Activated CD4-positive, alpha-beta T cell treated with anti-CD3 and anti-CD28 coated beads, Interleukin-2, amount 10 ng/mL, durations not matched to agents 24 days and 14 days (primary cell): Measurements from ENCODE around the gene PDILT. TPM values are rescaled to one million over a fixed set of nuclear protein-coding genes. Genes with fewer than 3 reads are reported as not detected.

ENCODE experiments used
- DNase-seq: peaks from one replicate; pipeline ENCODE4 v3.0.0; 2022
- H3K27ac Mint-ChIP-seq: one replicate; pipeline ENCODE4 v1.8.0; 2022; ENCODE audit warnings: mild to moderate bottlenecking, mixed read lengths
- H3K27me3 Mint-ChIP-seq: one replicate; pipeline ENCODE4 v1.8.0; 2022; ENCODE audit warnings: mixed read lengths
- H3K36me3 Mint-ChIP-seq: one replicate; pipeline ENCODE4 v1.8.0; 2022; ENCODE audit warnings: low read depth, mild to moderate bottlenecking, mixed read lengths
- H3K4me1 Mint-ChIP-seq: one replicate; pipeline ENCODE4 v1.8.0; 2021; ENCODE audit warnings: mixed read lengths
- H3K4me3 Mint-ChIP-seq: one replicate; pipeline ENCODE4 v1.8.0; 2022; ENCODE audit warnings: mild to moderate bottlenecking, moderate library complexity, mixed read lengths
- H3K9me3 Mint-ChIP-seq: one replicate; pipeline ENCODE4 v1.8.0; 2021; ENCODE audit warnings: mixed read lengths
- intact Hi-C: fragments of 100-400 bp; cut with micrococcal nuclease; formaldehyde crosslinking; loops from one replicate; pipeline ENCODE4 v1.15.1; 2023
- total RNA-seq: library from RNA; stranded (reverse); gene quantifications from 2 replicates; pipeline ENCODE4 v1.2.3, GENCODE V29; 2022

PDILT gene
- total RNA-seq, 1 donor from 2014 or later: not detected

DNA sequence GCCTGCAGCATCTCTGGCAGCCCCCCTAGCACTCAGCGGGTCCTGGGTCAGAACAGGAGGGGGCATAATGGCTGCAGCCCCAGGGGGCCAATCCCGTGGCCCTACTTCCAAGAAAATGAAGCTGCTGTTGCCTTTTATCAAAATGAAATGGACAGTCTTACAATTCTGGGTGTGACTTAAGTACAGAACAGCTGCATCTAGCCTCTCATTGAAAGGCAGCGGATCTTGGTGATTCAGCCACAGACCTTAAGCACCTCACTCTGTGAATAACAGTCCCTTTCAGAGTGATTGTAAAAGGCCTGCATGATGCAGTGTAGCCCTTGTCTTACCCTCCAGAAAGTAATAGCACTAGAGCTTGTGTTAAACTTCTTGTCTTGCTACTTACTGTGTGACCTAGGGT lies 40.5 kb downstream of the PDILT start:
- no peak overlapping the region for H3K27ac Mint-ChIP-seq
- H3K4me3 Mint-ChIP-seq: no peak overlapping the region
- H3K27me3 Mint-ChIP-seq: peaks cover 2% of the 10 kb centered on the region
- H3K4me1 Mint-ChIP-seq: no peaks in the 10 kb centered on the region
- H3K9me3 Mint-ChIP-seq: no peaks in the 10 kb centered on the region
- intact Hi-C loops: no loop called here
- DNase-seq: no peak
- H3K36me3 Mint-ChIP-seq: no peaks in the 10 kb centered on the region

GRCh38 chr16:20363191-20363590 lies 41.3 kb downstream of the PDILT start:
- no peaks in the 10 kb centered on the region for H3K9me3 Mint-ChIP-seq
- no peak overlapping the region for H3K27ac Mint-ChIP-seq
- no peaks in the 10 kb centered on the region for H3K4me1 Mint-ChIP-seq
- peaks cover 2% of the 10 kb centered on the region for H3K27me3 Mint-ChIP-seq
- no peak for DNase-seq
- no peaks in the 10 kb centered on the region for H3K36me3 Mint-ChIP-seq
- no peak overlapping the region for H3K4me3 Mint-ChIP-seq
- intact Hi-C loops: no loop called here

DNA sequence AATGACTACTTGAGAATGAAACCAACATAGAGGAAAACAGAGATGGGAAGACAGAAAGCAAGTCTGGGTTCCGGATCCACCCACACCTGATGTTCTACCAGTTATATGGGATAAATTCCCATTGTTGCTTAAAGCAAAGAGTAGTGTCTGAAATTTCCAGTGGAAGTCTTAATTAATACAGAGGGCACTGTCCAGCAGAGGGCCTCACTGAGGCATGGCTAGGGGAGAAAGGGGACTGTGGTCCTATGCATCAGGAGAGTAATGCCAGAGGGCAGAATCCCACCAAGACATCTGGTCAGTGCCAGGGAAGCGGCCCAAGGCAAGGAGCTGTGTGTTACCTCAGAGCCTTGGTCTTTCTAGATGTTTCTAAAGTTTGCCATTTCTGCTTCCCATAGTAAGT lies 44.5 kb downstream of the PDILT start:
- Mint-ChIP-seq H3K9me3 (no peaks in the 10 kb centered on the region), H3K4me1 (no peaks in the 10 kb centered on the region), H3K36me3 (no peaks in the 10 kb centered on the region), H3K27ac (no peak overlapping the region), H3K27me3 (no peaks in the 10 kb centered on the region), H3K4me3 (no peak overlapping the region)
- no peak for DNase-seq
- intact Hi-C loops: no loop called here

DNA sequence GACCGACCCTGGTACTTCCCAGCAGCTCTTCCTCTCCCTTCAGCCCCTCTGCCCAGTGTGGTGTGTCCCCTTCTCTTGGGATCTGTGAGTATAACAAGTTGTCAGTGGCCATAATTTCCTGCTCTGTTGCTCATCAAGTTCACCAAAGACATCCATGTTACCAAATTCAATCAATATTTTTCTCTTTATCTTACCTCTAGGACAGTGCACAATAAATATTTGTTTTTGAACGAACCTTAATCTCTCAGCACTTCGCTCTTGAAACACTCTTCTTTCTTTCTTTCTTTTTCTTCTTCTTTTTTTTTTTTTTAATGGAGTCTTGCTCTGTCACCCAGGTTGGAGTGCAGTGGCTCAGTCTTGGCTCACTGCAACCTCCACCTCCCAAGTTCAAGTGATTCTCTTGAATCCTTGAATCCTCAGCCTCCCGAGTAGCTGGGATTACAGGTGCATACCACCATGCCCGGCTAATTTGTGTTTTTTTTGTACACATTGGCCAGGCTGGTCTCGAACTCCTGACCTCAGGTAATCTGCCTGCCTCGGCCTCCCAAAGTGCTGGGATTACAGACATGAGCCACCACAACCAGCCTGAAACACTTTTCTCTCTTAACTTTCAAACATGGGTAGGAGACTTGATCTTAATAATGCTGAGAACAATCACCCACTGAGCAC lies 49.3 kb downstream of the PDILT start:
- Mint-ChIP-seq H3K4me1 (no peaks in the 10 kb centered on the region), H3K27ac (no peak overlapping the region), H3K36me3 (no peaks in the 10 kb centered on the region), H3K9me3 (no peaks in the 10 kb centered on the region), H3K4me3 (no peak overlapping the region), H3K27me3 (no peaks in the 10 kb centered on the region)
- intact Hi-C loops: no loop called here
- DNase-seq: no peak

GRCh38 chr16:20353379-20353778 lies 51.2 kb downstream of the PDILT start:
- H3K27ac Mint-ChIP-seq: no peak overlapping the region

GRCh38 chr16:20352615-20353014 lies 51.9 kb downstream of the PDILT start, which contains the start of gene UMOD:
Gene UMOD (minus strand): TSS chr16:20352715. CDS start chr16:20350737, 1,978 bp downstream.
- Mint-ChIP-seq H3K4me3 (no peak within 1 kb of the TSS), H3K36me3 (no peaks in the 10 kb centered on the region), H3K27me3 (no peaks in the 10 kb centered on the region), H3K9me3 (no peaks in the 10 kb centered on the region), H3K27ac (no peak within 1 kb of the TSS), H3K4me1 (no peaks in the 10 kb centered on the region)
- intact Hi-C loops: no loop called here
- DNase-seq: no peak

More at GRCh38 chr16:20353379-20353778, 51.2 kb downstream of the PDILT start:
- Mint-ChIP-seq H3K9me3 (no peaks in the 10 kb centered on the region), H3K4me3 (no peak overlapping the region), H3K36me3 (no peaks in the 10 kb centered on the region), H3K4me1 (no peaks in the 10 kb centered on the region), H3K27me3 (no peaks in the 10 kb centered on the region)
- intact Hi-C loops: no loop called here
- no peak for DNase-seq

DNA sequence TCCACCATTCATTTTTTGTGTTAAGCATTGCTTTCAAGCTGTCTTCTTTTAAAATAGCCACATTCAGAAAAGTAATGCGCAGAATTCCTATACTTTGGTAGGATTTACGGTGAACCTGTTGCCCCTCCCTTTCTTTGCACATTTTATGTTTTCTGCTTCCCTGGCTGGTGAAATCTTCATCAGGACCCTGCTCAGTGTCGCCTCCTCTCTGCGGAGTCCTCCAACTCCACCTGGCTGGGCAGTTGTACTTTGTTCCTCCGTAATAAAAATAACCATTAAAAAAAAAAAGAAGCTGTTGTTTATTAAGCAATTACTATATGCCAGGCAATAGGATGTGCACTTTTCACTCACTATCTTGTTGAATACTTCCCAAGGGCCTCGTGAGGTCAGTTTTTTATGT lies 54.9 kb downstream of the PDILT start:
- no peaks in the 10 kb centered on the region for H3K36me3 Mint-ChIP-seq
- no peaks in the 10 kb centered on the region for H3K4me1 Mint-ChIP-seq
- no peaks in the 10 kb centered on the region for H3K27me3 Mint-ChIP-seq
- intact Hi-C loops: no loop called here
- no peak for DNase-seq
- no peaks in the 10 kb centered on the region for H3K9me3 Mint-ChIP-seq
- H3K27ac Mint-ChIP-seq: no peak overlapping the region
- H3K4me3 Mint-ChIP-seq: no peak overlapping the region

- Mint-ChIP-seq H3K9me3 (no peaks in the 10 kb centered on the region), H3K4me1 (no peaks in the 10 kb centered on the region), H3K4me3 (no peak overlapping the region), H3K27me3 (no peaks in the 10 kb centered on the region), H3K27ac (no peak overlapping the region), H3K36me3 (no peaks in the 10 kb centered on the region)
- intact Hi-C loops: no loop called here
- no peak for DNase-seq
Observed at GRCh38 chr16:20348365-20349185, 56.0 kb downstream of the PDILT start.

DNA sequence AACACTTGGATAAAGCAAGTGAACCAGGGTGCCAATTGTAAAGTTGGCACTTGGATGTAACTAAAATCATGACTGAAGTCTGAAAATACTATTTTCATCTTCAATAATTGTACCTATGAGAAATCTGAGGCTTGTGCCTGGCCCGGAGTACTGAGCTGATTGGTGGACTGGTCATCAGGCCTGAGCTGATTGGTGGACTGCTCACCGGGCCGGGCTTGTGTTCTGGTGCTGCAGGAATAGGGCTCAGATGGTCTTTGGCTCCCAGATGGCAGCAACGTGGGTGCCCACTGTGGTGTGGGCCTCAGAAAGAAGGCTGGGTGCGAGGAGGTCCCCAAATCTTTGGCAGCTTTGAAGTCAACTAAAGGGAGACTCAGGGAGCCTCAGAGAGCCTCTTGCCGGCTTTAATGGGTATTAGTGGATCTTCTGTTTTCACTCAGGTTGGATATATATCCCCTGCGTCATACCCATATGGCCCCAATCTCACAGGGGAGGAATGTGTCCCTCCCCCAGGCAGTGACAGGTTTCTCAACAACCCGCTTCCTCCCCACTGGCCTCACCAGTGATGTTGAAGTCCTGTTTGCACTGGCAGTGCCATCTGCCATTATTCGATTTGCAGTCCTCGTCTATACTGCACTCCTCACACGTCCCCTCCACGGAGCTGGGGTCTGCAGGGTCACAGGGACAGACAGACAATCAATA lies 56.7 kb downstream of the PDILT start:
- Mint-ChIP-seq H3K27ac (no peak overlapping the region), H3K4me1 (no peaks in the 10 kb centered on the region), H3K27me3 (no peaks in the 10 kb centered on the region), H3K9me3 (no peaks in the 10 kb centered on the region), H3K4me3 (no peak overlapping the region), H3K36me3 (no peaks in the 10 kb centered on the region)
- intact Hi-C loops: no loop called here
- no peak for DNase-seq

- DNase-seq: no peak
- H3K36me3 Mint-ChIP-seq: no peaks in the 10 kb centered on the region
- no peak overlapping the region for H3K4me3 Mint-ChIP-seq
- intact Hi-C loops: no loop called here
- no peak overlapping the region for H3K27ac Mint-ChIP-seq
- no peaks in the 10 kb centered on the region for H3K4me1 Mint-ChIP-seq
- H3K9me3 Mint-ChIP-seq: no peaks in the 10 kb centered on the region
- H3K27me3 Mint-ChIP-seq: no peaks in the 10 kb centered on the region
Observed at GRCh38 chr16:20344611-20345010, 59.9 kb downstream of the PDILT start.

DNA sequence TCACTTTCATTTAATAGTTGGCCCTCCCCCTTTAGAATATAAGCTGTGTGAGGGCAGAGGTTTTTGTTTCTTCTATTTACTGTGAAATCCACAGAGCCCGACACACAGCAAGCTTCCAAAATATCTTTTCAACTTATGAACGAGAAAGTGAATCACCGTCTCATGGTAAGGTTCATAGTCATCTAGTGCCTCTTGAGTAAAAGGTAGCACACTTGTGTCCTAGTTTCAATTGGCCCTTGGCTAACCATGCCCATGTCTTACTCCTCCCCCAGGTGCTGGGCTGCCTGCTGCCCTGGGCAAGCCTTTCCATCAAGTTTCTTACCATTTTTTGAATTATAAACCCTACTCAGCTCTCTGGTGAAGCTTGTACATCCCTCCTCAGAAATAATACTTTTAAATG lies 64.8 kb downstream of the PDILT start:
- Mint-ChIP-seq H3K36me3 (no peaks in the 10 kb centered on the region), H3K9me3 (no peaks in the 10 kb centered on the region), H3K4me1 (no peaks in the 10 kb centered on the region), H3K27me3 (no peaks in the 10 kb centered on the region), H3K27ac (no peak overlapping the region), H3K4me3 (no peak overlapping the region)
- intact Hi-C loops: no loop called here
- no peak for DNase-seq

GRCh38 chr16:20336955-20337354 lies 67.6 kb downstream of the PDILT start:
- no peak overlapping the region for H3K4me3 Mint-ChIP-seq
- no peaks in the 10 kb centered on the region for H3K27me3 Mint-ChIP-seq
- H3K9me3 Mint-ChIP-seq: no peaks in the 10 kb centered on the region
- no peaks in the 10 kb centered on the region for H3K36me3 Mint-ChIP-seq
- H3K4me1 Mint-ChIP-seq: no peaks in the 10 kb centered on the region
- no peak overlapping the region for H3K27ac Mint-ChIP-seq
- intact Hi-C loops: no loop called here
- no peak for DNase-seq

- no peak overlapping the region for H3K4me3 Mint-ChIP-seq
- no peaks in the 10 kb centered on the region for H3K9me3 Mint-ChIP-seq
- H3K4me1 Mint-ChIP-seq: no peaks in the 10 kb centered on the region
- intact Hi-C loops: no loop called here
- no peaks in the 10 kb centered on the region for H3K36me3 Mint-ChIP-seq
- no peak for DNase-seq
- H3K27me3 Mint-ChIP-seq: no peaks in the 10 kb centered on the region
- no peak overlapping the region for H3K27ac Mint-ChIP-seq
Observed at GRCh38 chr16:20334396-20334795, 70.1 kb downstream of the PDILT start.

DNA sequence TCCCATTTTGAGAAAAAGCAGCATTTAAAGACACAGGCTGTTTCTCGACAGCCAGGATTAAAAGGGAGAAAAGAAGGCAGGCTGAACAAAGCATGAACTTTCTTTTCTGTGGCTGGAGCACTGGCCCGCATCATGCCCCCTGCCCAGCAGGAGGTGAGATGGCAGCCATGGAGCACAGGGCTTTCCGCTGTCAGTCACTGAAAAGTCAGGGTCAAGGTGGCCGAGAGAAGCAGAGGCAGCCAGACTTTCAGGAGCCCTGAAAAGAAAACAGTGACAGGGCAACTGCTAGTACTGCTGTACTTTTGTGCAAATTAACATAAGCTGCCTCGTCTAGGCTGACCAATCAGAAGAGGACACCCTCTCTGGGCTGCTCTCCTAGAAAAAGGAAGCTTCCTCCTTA lies 71.4 kb downstream of the PDILT start:
- no peak for DNase-seq
- intact Hi-C loops: no loop called here
- Mint-ChIP-seq H3K9me3 (no peaks in the 10 kb centered on the region), H3K36me3 (no peaks in the 10 kb centered on the region), H3K4me3 (no peak overlapping the region), H3K27ac (no peak overlapping the region), H3K27me3 (no peaks in the 10 kb centered on the region), H3K4me1 (no peaks in the 10 kb centered on the region)
